Hypothalamus (tissue), 51 donors: ENCODE data around the gene C1QL2.

Source experiments
- DNase-seq, 51 donors: peaks; one replicate each; lab custom pipeline; 2025; lab: John Stamatoyannopoulos, UW

The C1QL2 gene

DNA sequence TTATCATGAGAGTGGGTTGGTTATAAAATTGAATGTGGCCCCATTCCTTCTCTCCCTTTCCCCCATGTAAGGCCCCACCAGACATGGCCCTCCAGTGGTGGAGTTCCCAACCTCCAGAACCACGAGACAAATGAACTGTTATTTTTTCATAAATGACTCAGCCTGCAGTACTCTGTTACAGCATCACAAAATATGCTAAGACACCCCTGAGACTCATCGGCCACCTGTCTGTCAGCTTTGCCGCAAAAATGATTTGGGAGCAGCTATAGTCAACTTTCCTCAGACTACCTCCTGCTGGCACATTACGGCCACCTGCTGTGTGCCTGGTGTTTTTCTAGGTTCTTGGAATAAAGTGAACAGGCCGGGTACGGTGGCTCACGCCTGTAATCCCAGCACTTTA, 21.4 kb upstream of the C1QL2 start:
- DNase-seq, result no peak

DNA sequence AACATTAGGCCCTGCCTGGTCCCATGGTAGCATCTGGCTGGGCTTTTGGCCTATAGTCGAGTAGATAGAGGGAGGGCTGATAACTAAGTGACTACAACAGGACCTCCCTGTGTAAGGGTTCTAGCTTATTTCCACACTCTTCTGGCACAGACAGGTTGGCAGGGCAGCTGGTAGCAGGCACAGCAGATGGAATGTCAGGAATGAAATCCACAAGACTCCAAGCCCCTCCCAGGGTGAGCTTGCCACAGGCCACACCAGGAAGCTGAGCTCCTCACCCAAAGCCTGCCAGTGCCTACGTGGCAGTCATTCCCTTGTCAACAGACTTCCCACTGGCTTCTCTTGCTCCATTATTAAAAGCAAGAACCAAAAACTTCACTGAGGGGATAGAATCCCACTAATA, 20.7 kb upstream of the C1QL2 start:
- DNase-seq, result no peak

DNA sequence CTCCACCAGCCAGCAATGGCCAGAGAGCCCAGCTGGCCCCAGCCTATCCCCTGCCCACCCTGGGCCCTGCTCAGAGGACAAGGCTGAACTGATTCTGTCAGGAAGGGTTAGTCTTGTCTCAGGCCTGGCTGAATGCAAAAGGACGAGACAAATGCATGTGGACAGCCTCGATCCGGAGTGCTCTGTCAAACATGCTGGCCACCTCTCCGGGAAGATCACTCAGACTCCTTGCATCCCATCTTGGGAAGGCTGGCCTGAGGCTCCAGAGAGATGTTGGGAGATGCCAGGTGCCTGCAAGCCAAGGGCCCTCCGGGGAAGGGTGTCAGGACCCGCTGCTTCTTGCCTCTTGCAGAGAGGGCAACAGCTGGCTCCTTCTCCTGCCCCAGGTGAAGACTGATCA, 20.2 kb upstream of the C1QL2 start:
- no peak for DNase-seq

DNA sequence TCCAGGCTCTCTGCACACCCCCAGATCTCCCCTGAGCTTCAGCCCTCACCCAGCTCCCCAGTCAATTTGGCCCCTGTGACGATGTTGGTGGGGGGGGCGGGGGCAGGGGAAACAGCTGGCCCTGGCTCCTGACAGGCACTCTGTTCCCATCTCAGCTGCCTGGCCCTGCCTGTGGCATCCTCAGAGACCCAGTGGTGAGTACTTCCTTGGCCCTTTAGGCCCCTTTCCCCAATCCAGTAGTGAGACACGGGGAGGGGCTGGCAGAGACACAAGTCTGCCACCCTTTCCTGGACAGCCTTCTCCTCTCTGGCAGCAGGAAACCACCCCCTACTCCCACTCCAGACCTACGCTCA, 19.3 kb upstream of the C1QL2 start:
- no peak for DNase-seq

DNA sequence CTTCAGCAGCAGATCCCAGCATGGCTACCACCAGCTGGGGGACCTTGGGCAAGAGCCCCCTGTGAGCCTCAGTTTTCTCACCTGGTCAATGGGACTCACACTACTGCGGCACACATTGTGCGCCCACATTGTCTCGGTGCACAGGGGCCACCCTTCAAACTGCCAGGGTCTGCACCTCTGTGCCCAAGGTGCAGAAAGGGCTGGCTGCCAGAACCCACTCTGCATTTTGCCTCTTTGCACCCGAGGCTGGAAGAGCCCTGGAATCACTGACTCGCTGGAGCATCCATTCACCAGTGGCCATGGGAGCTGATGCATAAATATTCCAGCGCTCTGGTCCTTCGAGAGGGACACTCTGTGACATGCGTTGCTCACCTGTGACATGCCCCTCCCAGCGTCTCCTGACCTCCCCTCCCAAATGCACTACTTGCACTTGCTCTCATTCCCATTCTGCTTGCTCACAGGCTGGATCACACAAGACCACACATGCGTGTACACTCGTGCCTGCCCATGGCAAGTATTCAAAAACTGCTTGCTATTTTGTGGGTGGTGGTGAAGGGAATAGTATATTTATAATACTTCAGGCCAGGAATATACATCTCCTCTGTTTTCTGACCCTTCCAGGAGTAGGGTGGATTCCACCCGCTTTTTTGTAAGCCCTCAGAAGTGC, 18.8 kb upstream of the C1QL2 start:
- no peak for DNase-seq

DNA sequence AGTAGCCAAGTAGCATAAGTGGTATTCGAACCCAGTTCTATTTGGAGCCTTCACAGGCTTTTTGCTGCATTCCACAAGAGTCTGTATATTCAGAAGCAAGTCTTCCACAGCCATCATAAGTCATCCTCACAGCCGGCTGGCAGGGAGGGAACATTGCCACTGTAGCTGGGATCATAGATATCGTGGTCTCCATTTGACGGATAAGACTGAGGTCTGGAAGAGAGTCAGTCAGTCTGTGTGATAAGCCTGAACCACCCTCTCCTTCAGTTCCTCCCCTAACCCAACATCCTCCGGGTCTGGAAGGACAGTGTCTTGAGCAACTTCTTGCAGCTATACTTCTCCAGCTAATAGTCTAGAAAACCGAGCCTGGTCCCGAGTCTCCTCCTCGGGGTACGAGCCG, 17.0 kb upstream of the C1QL2 start:
- no peak for DNase-seq

DNA sequence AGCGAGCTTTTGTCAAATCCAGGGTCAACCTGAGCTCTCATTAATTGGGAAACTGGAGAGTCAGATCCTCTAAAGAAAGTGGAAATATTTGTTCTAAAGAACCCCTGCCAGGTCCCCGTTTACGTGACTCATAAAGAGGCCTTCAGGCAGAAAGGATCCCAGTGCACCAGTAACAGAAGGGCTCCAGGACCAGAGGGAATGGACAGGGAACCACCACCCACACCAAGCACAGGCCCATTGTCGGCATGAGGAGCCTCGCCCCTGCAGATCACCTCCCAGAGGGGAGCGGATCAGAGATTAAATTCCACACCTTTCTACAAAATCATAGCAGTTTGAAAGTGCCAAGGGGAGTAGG, 16.4 kb upstream of the C1QL2 start:
- no peak for DNase-seq

DNA sequence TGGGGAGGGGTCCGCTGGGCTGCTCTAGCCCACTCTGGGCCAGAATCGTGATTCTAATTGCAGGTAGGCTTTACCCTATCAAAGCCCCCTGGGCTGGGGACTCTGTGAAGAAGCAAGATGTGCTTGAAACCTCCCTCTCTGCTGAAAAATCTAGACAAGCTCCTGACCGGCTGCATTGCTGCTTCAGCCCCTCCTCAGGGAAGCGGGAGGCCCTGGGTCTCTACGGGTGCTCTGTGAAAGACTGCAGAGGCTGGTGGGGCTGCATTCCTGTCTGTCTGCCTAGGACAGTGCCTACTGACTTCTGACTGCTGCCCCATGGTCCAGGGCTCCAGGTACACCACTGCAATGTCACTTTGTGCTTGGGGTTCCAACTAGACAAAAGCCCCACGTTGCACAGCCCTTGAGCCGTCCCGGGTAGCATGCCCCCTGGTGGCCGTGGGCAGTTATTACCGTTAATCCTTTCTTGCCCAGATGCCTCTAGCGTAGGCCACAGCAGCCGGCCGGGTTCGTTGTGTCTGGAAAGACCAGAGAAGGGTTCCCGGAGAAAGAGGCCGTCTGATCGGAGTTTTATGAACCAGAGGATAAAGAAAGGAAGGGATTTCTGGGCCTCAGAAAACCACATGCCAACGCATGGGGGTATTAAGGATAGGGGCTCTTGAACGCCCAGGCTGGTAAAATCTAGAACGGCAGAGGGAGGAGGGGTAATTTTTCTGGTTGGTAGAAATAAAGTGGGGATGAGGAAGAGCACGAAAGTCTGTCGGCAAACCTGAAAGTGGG, 15.9 kb upstream of the C1QL2 start:
- peak in 20 of 51 donors; percentile 4 to 53 (median 18) for DNase-seq

DNA sequence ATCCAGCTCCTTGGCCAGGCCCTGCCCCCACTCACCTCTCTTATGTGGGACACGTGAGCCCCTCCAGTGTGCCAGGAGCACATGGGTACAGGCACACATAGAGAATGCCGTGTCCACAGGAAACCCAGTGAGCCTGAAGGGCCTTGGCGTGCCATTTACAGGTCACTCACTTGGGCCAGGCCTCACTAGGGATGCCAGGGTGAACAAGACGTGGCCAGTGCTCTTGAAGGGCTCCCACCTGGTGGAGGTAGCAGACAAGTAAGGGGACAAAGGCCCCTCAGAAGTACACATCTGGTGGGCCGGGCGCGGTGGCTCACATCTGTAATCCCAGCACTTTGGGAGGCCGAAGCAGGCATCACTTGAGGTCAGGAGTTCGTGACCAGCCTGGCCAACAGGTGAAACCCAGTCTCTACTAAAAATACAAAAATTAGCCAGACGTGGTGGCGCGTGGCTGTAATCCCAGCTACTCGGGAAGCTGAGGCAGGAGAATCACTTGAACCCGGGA, 15.1 kb upstream of the C1QL2 start:
- no peak for DNase-seq

DNA sequence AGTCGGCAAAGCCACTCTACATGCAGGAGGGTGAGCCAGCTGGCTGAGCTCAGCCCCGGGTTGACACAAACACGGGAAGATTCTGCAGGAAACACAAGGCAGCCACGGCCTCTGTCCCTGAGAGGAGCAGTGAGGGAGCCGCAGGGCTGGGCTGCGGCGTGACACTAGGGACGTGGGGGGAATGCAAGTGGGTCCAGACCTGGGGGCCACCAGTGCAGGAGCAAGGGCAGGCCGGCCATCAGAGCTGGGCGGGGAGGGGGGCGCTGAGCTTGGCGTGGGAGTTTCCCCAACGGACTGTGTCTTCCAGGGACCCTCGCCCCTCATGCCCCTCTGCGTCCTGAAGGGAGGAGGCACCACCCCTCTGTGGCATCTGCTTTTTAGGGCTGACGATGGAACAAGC, 12.0 kb upstream of the C1QL2 start:
- DNase-seq, result no peak

DNA sequence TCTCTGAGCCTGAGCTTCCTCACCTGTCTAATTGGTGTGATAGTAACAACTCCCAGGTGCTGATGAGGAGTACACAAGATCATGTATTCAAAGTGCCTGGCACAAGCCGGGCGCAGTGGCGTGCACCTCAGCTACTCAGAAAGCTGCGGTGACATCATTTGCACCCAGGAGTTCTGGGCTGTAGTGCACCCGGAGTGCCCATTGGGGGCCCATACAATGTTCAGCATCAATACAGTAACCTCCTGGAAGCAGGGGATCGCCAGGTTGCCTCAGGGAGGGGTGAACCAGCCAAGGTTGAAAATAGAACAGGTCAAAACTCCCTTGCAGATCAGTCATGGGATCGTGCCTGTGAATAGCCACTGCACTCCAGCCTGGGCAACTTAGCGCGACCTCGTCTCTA, 11.2 kb upstream of the C1QL2 start:
- DNase-seq, result no peak

DNA sequence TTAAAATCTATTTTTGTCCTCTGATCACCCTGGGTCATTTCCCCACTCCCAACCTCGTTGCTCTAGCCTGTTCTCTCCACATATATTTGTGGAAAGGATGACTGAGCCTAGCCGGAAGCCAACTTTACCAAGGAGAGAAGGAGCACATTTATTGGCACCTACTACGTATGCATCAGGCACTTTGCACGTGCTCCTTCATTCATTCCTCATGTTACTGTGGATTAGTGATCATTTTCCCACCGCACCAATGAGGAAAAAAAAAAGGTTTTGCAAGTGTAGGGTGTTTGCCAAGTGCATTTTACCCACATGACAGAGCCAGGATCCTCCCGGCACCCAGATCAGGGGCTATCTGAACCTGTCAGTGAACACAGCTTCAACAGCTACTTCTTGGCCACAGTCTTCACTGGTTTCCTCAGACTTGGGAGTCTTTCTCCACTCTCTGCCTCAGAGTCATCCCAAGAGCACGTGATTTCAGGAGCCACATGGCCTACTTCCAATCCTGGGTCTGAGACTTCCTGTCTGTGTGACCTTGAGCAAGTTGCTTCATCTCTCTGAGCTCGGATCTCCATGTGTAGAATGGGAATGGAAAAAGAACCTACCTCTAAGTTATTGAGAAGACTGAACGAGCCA, 1.9 kb upstream of the C1QL2 start:
- no peak for DNase-seq

DNA sequence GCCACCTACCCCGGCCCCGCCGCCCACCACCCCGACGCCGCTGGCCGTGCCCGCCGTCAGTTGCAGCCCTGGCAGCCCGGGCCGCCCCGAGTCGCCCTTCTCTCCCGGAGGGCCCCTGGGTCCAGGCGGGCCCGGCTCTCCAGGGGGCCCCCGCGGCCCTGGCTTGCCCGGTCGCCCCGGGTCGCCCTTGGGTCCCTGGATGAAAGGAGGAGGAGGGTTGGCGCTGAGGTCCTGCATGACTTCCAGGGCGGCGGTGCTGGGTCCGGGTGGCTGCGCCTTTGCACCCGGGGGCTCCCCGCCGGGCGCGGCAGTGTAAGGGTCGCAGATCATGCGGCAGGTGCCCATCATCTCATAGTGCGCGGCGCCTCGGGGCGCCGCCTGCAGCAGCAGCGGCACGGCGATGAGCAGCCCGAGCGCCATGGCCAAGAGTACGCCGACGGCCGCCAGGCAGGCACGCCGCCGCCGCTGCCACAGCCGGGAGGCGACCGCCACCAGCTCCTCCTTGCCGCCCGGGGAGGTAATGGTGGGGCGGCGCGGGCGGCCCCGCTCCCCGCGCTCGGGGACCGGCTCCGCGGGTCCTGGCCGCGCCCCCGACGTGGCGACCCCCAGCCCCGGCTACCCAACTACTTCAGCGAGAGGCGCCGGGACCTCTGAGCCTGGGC, 570 bp downstream of the C1QL2 start:
- DNase-seq, result no peak

DNA sequence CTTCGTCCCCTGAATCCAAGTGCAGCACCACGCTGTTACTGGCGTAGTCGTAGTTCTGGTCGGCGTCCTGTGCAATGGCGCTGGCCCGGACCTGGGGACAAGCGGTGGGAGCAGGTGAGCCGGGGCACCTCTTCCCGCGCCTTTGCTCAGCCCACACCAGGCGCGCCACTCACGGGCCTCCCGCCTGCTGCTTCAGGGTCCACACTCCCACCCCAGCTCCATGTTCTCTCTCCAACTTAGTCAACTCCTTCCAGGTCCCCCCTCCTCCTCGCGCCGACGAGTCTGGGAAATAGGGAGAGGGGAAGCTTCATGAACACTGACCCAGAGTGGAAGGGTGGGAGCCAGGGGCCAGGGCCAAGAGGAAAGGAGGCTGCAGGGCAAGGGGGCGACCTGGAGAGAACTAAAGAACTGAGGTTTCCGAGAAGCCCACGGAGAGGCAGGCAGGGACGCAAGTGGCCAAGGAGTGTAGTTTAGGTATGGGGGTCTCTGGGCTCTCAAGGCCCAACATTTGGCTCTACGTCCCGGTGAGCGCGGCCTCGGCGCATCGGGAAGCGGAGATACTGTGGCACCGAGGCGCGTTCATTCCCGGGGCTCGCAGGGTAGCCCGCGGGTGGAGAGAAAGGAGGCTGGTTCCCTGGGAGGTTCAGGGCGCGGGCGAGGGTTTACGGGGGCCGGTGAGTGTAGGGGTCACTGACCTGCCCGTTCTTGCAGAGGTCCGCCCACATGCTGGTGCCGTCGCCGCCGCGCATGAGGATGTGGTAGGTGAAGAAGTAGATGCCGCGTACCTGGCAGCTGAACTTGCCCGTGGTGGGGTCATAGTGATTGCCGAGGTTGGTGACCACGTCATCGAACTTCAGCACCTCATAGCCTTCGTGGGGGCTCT, 1.4 kb downstream of the C1QL2 start:
- DNase-seq, result no peak

DNA sequence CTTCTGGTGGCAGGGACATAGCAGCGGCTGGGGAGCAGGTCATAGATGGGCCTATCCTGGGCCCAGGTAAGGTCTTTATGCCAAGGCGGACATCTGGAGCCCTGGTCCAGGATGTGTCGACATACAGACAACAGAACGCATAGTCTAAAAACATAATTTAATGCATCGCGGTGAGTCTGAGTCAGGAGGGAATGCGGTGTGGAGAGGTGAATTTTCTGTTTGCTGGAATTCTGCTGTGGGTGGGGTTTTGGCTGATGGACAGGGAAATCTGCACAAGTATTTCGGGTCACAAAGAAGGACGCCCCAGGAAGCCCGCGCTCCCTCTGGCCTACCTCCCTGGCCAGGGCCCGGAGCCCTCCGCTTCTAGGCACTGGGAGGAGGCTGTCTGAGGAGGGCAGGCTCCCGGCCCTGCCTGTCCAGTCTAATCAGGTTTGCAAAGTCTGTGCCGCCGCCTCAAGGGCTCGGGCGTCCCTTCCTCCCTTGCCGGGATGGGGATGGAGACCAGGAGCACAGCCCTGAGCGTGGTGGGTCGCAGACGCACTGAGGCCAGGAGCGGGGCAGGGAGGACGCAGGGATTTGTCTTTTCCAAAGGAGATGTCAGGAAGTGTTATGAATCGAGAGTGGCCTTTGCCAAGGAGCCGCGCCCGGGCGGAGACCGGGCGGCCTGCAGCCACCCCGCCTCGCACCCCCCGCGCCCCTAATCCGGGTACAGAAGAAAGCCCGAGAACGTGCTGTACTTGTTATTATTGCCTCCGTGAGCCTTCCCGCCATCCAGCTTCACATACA, 2.3 kb downstream of the C1QL2 start:
- DNase-seq, result no peak

DNA sequence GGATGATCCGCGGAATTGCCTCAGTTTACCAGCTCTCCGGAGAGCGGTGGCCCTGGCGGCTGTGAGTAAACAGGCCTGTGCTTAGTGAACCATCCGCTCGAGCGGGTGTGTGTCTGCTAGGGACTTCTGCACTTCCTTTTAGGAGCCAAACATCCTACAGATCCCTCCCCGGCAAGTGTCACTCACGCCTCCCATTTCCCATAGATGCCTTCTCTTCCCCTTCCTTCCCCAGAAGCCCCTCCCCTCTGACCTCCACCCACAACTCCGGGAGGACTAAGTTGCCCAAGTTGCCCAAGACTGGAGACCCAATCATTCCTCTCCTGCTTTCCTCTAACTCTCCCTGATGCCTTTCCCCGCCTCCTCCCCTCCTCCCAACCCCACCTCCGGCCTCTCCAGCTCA, 2.9 kb downstream of the C1QL2 start:
- no peak for DNase-seq

DNA sequence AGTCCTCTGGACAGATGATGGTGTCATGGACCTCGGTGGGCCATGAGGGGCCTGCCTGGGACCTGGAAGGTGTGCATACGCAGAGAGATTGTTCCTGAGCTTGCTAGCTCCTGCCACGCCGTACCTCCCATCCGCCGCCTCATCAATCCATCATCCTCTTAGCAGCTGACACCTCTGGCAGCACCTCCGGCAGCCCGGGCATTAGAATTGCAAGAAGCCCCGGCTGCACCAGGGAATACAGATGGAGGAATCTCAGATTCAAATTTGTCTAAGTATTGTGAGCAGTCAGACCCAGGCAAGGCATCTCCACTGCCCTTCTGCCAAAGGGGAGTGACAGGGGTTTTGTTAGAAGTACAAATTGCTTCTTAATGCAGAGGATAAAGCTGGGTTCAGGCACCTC, 4.5 kb downstream of the C1QL2 start:
- no peak for DNase-seq

DNA sequence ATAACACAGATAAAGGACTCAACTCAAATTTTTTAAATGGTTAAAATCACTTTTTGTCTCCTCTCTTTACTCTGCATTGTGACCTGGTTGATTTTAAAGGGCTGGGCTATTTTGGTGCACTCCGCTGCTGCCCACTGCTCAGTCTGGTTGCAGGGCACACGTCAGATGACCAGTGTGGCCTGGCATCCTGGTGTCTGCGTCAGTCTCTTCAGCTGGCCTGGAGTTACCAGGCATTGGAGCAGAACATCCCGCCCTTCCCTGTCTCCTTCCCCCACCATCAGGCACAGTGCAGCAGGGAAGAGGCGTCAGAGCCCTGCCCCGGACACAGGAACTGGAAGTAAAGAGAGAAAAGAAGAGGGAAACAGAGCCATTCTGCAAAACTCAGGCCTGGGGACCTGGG, 8.9 kb downstream of the C1QL2 start:
- no peak for DNase-seq

DNA sequence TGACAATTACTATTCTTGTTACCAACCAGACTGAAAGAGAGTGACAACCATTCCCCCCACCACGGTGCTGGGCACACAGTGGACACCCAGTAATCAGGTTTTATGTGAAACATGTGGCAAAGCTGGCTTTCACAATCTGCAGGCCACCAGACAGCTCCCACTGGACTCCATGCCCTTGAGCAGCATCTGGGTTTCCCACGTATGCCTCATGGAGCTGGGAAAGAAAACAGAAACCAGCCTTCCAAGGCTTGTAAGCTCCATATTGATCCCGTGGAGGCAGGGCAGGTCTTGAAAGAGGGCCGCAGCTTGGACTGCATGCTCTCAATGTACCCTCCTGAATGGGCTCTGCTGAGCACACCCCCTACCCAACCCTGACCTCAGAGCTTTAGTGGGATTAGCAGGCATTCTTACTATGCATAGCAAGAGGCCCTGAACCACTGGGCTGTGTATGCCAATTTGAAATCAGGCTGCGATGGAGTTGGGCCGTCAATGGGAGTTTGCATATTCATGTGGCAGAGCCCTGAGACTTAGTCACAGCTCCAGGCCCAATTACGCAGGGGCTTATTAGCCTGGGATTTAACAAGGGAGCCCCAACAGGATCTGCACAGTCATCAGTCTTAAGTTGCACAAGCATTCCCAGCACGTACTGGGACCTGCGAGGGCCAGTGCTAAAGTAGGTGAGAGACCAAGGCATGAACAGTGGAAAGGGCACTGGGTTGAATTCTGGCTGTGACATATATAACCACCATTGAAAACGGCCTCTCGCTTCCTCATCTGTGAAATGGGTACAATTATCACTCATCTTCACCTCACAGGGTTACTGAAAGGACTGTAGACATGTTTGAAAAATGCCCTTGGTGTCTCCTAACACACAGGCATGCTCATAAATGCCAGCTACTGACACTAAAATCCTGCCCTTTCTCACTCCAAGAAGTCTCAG, 10.5 kb downstream of the C1QL2 start:
- DNase-seq, result peak in 1 of 51 donors; percentile 26
